NCI-H2196 (cell line): ENCODE results near the gene TAF1B.
"Not testable (repeated sequence)": the region's sequence is repeated elsewhere in the genome, so short reads cannot be mapped to it uniquely, and the experiment has no call there.

Source experiments
- DNase-seq: peaks from one replicate; lab custom pipeline; 2025; ENCODE audit not compliant: unreplicated experiment; lab: John Stamatoyannopoulos, UW

TAF1B gene

GRCh38 chr2:9830685-9831410, 12.4 kb upstream of the TAF1B start:
- DNase-seq: no peak

GRCh38 chr2:9831670-9832069, 11.6 kb upstream of the TAF1B start:
- DNase-seq: no peak

- no peak for DNase-seq
These were observed 10.7 kb upstream of the TAF1B start for GRCh38 chr2:9832586-9832985.

GRCh38 chr2:9835068-9835467, 8.2 kb upstream of the TAF1B start:
- DNase-seq: not testable (repeated sequence)

GRCh38 chr2:9836074-9836473, 7.2 kb upstream of the TAF1B start:
- no peak for DNase-seq

- DNase-seq: no peak
These were observed 6.8 kb upstream of the TAF1B start for GRCh38 chr2:9836517-9836916.

- no peak for DNase-seq
These were observed 5.8 kb upstream of the TAF1B start for GRCh38 chr2:9837451-9837850.

GRCh38 chr2:9838391-9838790, 4.9 kb upstream of the TAF1B start:
- no peak for DNase-seq

GRCh38 chr2:9842487-9843228, 616 bp upstream of the TAF1B start:
- DNase-seq: no peak

GRCh38 chr2:9844036-9844483, 786 bp downstream of the TAF1B start:
- no peak for DNase-seq

GRCh38 chr2:9844576-9844975, 1.3 kb downstream of the TAF1B start:
- DNase-seq: no peak

- DNase-seq: no peak
These were observed 3.3 kb downstream of the TAF1B start for GRCh38 chr2:9846554-9846953.

GRCh38 chr2:9847140-9847539, 3.9 kb downstream of the TAF1B start:
- no peak for DNase-seq

- DNase-seq: no peak
These were observed 9.6 kb downstream of the TAF1B start for GRCh38 chr2:9852881-9853280.

GRCh38 chr2:9857814-9858729, 14.8 kb downstream of the TAF1B start:
- DNase-seq: no peak

- DNase-seq: no peak
These were observed 15.4 kb downstream of the TAF1B start for GRCh38 chr2:9858730-9859068.

- DNase-seq: not testable (repeated sequence)
These were observed 17.8 kb downstream of the TAF1B start for GRCh38 chr2:9860922-9861580.

GRCh38 chr2:9867881-9868280, 24.6 kb downstream of the TAF1B start:
- no peak for DNase-seq

- DNase-seq: no peak
These were observed 30.1 kb downstream of the TAF1B start for GRCh38 chr2:9873337-9873736.

GRCh38 chr2:9877026-9877425, 33.8 kb downstream of the TAF1B start:
- DNase-seq: no peak

GRCh38 chr2:9877726-9878125, 34.5 kb downstream of the TAF1B start:
- no peak for DNase-seq
